Left lung (tissue), 14 donors: ENCODE measurements around the gene PRPSAP1. TPM values are rescaled to one million over a fixed set of nuclear protein-coding genes. Genes with fewer than 3 reads are reported as not detected.
A peak's percentile ranks its signal among the peaks of the same experiment; 100 is the strongest.

Source experiments
- ATAC-seq: fragments of 200-7000 bp; cut with Tn5 transposase; one replicate; pipeline ENCODE4 v1.9.1; 2020; ENCODE audit warnings: moderate library complexity
- DNase-seq, 4 donors: peaks; one replicate each; pipeline ENCODE4 v3.0.0-alpha.2; 2013 to 2020
- H3K27ac ChIP-seq, 2 donors: fragments of 200-600 bp; sonication (generic) in 1 of 2; one replicate each; pipeline versions ENCODE4 v1.5.0 to v1.8.0; 2020 to 2021
- H3K27me3 ChIP-seq, 2 donors: fragments of 200-600 bp; sonication (generic) in 1 of 2; one replicate each; pipeline versions ENCODE4 v1.5.0 to v1.8.0; 2020 to 2021
- H3K36me3 ChIP-seq, 2 donors: fragments of 200-600 bp; sonication (generic) in 1 of 2; one replicate each; pipeline versions ENCODE4 v1.5.0 to v1.8.0; 2020 to 2021
- H3K4me1 ChIP-seq, 2 donors: fragments of 200-600 bp; one replicate each; pipeline ENCODE4 v1.8.0; 2021
- H3K4me3 ChIP-seq, 2 donors: fragments of 200-600 bp; sonication (generic) in 1 of 2; one replicate each; pipeline versions ENCODE4 v1.5.0 to v1.8.0; 2020 to 2021; ENCODE audit warnings: mild to moderate bottlenecking in 1 of 2
- H3K9me3 ChIP-seq, 2 donors: fragments of 200-600 bp; sonication (generic) in 1 of 2; one replicate each; pipeline versions ENCODE4 v1.5.0 to v1.8.0; 2020 to 2021
- intact Hi-C, 2 donors: fragments of 100-400 bp; cut with DNase I; formaldehyde crosslinking; loops; one replicate each; pipeline versions ENCODE4 v1.11.2 to v1.14.2; 2022
- long read RNA-seq, 12 donors: library from polyadenylated mRNA in 2 of 12; unstranded in 2 of 12; transcript quantifications; one replicate each; pipeline ENCODE4 v2.0.0 and lab custom pipeline, GENCODE V29; 2019 to 2026
- polyA plus RNA-seq, 6 donors: library from polyadenylated mRNA; unstranded; fragments of 120-200 nt; gene quantifications; one replicate each; pipeline ENCODE4 v1.2.1, GENCODE V29; 2013; ENCODE audit not compliant: insufficient read length in 6 of 6
- total RNA-seq, 2 donors: library from RNA; stranded (reverse); fragmentation: NEBNext Ultra II Directional; extraction: Animal tissue kit (Norgen Biotek cat#: 25700); gene quantifications; one replicate each; pipeline ENCODE4 v1.2.1, GENCODE V29; 2021
- TF ChIP-seq, protein P1 (sequence below), 2 donors: fragments of 200-600 bp; sonication (generic) in 1 of 2; IDR thresholded peaks; one replicate each; pipeline versions ENCODE4 v1.5.0 to v1.8.0; 2021; ENCODE audit warnings: antibody characterized with exemption in 2 of 2
- donor health status: DM: no; HTN: yes; CAD: no.
- donor health status: DM: no; HTN: no; CAD: no.

Gene PRPSAP1, protein sequence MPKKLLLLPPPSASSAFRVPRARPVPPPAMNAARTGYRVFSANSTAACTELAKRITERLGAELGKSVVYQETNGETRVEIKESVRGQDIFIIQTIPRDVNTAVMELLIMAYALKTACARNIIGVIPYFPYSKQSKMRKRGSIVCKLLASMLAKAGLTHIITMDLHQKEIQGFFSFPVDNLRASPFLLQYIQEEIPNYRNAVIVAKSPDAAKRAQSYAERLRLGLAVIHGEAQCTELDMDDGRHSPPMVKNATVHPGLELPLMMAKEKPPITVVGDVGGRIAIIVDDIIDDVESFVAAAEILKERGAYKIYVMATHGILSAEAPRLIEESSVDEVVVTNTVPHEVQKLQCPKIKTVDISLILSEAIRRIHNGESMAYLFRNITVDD
- total RNA-seq (10 to 100 TPM; 51.2 to 52.8 TPM), polyA plus RNA-seq (10 to 100 TPM; 79.2 to 95.4 (median 85.4) TPM)
- long read RNA-seq, donor 1, transcript PRPSAP1-206 (10 exons, 3,660 nt) = major isoform, 8 of 13 reads
- long read RNA-seq, donor 1, transcript PRPSAP1-209 (5 exons, 572 nt) = minor isoform, 5 of 13 reads
- long read RNA-seq, donor 1, partial matches to known transcripts = 0 of 13 reads
- long read RNA-seq, donor 1, other reads (novel, unspliced or antisense) = 0 of 13 reads
- long read RNA-seq, donor 2, transcript PRPSAP1-206 (10 exons, 3,660 nt) = major isoform, 15 of 17 reads
- long read RNA-seq, donor 2, partial matches to known transcripts = 0 of 17 reads
- long read RNA-seq, donor 2, other reads (novel, unspliced or antisense) = 0 of 17 reads
- long read RNA-seq, donor 3, transcript PRPSAP1-206 (10 exons, 3,660 nt) = major isoform, 15 of 15 reads
- long read RNA-seq, donor 3, partial matches to known transcripts = 0 of 15 reads
- long read RNA-seq, donor 3, other reads (novel, unspliced or antisense) = 0 of 15 reads
- long read RNA-seq, donor 4, transcript PRPSAP1-206 (10 exons, 3,660 nt) = major isoform, 8 of 13 reads
- long read RNA-seq, donor 4, partial matches to known transcripts = 1 of 13 reads
- long read RNA-seq, donor 4, other reads (novel, unspliced or antisense) = 4 of 13 reads
- long read RNA-seq, donor 5, transcript PRPSAP1-206 (10 exons, 3,660 nt) = major isoform, 11 of 31 reads
- long read RNA-seq, donor 5, partial matches to known transcripts = 17 of 31 reads
- long read RNA-seq, donor 5, other reads (novel, unspliced or antisense) = 0 of 31 reads
- long read RNA-seq, donor 6, transcript PRPSAP1-206 (10 exons, 3,660 nt) = major isoform, 8 of 9 reads
- long read RNA-seq, donor 6, partial matches to known transcripts = 0 of 9 reads
- long read RNA-seq, donor 6, other reads (novel, unspliced or antisense) = 0 of 9 reads
- long read RNA-seq, donor 7, transcript PRPSAP1-206 (10 exons, 3,660 nt) = major isoform, 7 of 15 reads
- long read RNA-seq, donor 7, partial matches to known transcripts = 0 of 15 reads
- long read RNA-seq, donor 7, other reads (novel, unspliced or antisense) = 0 of 15 reads
- long read RNA-seq, donor 8, transcript PRPSAP1-206 (10 exons, 3,660 nt) = major isoform, 21 of 23 reads
- long read RNA-seq, donor 8, partial matches to known transcripts = 0 of 23 reads
- long read RNA-seq, donor 8, other reads (novel, unspliced or antisense) = 0 of 23 reads
- long read RNA-seq, donor 9, partial matches to known transcripts = 0 of 1 reads
- long read RNA-seq, donor 9, other reads (novel, unspliced or antisense) = 0 of 1 reads
- long read RNA-seq, donor 10, transcript PRPSAP1-206 (10 exons, 3,660 nt) = major isoform, 25 of 29 reads
- long read RNA-seq, donor 10, partial matches to known transcripts = 1 of 29 reads
- long read RNA-seq, donor 10, other reads (novel, unspliced or antisense) = 2 of 29 reads
- long read RNA-seq, donor 11 = 0 reads
- long read RNA-seq, donor 12, transcript PRPSAP1-206 (10 exons, 3,660 nt) = major isoform, 10 of 13 reads
- long read RNA-seq, donor 12, partial matches to known transcripts = 0 of 13 reads
- long read RNA-seq, donor 12, other reads (novel, unspliced or antisense) = 0 of 13 reads

DNA sequence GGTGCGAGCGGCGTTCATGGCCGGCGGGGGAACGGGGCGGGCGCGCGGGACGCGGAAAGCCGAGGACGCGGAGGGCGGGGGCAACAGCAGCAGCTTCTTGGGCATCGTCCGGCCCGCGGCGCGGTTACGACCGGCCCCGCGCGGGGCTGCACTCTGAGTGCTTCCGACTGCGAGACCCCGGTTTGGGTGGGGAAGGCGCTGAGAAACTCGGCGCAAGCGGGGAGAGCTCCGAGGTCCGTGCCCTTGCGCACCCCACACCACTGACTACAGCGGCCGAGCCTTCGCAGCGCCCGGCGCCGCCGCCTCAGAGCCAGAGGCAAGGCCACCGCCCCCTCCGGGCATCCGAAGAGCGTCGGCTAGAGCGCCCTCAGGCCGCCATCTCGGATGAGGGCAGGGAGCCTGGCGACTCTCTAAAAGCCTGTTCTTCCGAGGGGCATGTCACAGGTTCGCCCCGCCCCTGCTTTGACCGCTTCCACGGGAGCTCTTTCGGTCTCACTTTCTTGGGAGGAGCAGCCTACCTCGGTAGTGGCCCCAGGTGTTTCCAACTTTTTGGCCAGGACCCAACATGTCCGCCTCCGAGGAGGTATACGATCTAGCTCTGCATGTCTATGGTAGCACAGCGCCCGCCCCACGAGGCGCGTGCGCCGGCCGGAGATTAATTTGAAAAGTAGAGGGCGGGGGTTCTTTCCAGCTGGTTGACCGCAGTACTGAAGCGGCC lies at the start of gene PRPSAP1:
Gene PRPSAP1, minus strand, starts transcription at position 318 of the 718 bp plus-strand sequence. Its CDS starts 213 bp downstream, at position 105.
- peak; percentile 89 to 97 (median 94) for DNase-seq
- Histone ChIP-seq H3K9me3 (no peaks in the 10 kb centered on the region), H3K4me1 (peaks cover 3 to 25% of the 10 kb centered on the region in 2 donors), H3K36me3 (no peaks in the 10 kb centered on the region), H3K4me3 (peak within 1 kb of the TSS; percentile 97), H3K27ac (peak within 1 kb of the TSS; percentile 90), H3K27me3 (no peaks in the 10 kb centered on the region)
- TF ChIP-seq, protein P1, sequence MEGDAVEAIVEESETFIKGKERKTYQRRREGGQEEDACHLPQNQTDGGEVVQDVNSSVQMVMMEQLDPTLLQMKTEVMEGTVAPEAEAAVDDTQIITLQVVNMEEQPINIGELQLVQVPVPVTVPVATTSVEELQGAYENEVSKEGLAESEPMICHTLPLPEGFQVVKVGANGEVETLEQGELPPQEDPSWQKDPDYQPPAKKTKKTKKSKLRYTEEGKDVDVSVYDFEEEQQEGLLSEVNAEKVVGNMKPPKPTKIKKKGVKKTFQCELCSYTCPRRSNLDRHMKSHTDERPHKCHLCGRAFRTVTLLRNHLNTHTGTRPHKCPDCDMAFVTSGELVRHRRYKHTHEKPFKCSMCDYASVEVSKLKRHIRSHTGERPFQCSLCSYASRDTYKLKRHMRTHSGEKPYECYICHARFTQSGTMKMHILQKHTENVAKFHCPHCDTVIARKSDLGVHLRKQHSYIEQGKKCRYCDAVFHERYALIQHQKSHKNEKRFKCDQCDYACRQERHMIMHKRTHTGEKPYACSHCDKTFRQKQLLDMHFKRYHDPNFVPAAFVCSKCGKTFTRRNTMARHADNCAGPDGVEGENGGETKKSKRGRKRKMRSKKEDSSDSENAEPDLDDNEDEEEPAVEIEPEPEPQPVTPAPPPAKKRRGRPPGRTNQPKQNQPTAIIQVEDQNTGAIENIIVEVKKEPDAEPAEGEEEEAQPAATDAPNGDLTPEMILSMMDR (IDR thresholded peaks at IDR 0.05) = peak; percentile 24 to 52
- ATAC-seq = peak; percentile 98
- intact Hi-C loops = no loop called here

DNA sequence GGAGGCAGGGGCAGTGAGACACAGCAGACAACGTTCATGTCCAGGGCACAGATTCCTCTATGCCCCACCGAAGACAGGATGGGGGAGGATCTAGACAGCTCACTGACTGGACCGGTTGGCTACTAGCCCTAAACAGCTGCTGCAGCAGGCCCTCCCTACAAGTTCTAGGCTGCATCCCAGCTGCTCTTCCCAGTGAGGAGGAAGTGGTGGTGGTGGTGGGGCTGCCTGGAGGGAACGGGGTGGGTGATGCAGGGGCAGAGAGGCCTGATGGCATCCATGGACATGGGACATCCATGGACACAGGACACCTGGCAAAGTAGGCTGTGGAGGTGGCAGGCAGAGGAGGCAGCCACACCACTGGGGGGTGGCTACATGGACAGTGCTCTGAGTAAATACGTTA lies 49.0 kb upstream of the PRPSAP1 start:
- H3K27me3 ChIP-seq = no peaks in the 10 kb centered on the region
- H3K36me3 ChIP-seq = peaks cover 0 to 74% of the 10 kb centered on the region in 2 donors
- H3K9me3 ChIP-seq = no peaks in the 10 kb centered on the region
- TF ChIP-seq, protein P1 (IDR thresholded peaks at IDR 0.05) = no peak
- peaks cover 0 to 13% of the 10 kb centered on the region in 2 donors for H3K4me1 ChIP-seq
- ATAC-seq = no peak
- intact Hi-C loops = no loop called here
- DNase-seq = peak in 1 of 4 donors; percentile 37
- no peak overlapping the region for H3K27ac ChIP-seq
- no peak overlapping the region for H3K4me3 ChIP-seq

DNA sequence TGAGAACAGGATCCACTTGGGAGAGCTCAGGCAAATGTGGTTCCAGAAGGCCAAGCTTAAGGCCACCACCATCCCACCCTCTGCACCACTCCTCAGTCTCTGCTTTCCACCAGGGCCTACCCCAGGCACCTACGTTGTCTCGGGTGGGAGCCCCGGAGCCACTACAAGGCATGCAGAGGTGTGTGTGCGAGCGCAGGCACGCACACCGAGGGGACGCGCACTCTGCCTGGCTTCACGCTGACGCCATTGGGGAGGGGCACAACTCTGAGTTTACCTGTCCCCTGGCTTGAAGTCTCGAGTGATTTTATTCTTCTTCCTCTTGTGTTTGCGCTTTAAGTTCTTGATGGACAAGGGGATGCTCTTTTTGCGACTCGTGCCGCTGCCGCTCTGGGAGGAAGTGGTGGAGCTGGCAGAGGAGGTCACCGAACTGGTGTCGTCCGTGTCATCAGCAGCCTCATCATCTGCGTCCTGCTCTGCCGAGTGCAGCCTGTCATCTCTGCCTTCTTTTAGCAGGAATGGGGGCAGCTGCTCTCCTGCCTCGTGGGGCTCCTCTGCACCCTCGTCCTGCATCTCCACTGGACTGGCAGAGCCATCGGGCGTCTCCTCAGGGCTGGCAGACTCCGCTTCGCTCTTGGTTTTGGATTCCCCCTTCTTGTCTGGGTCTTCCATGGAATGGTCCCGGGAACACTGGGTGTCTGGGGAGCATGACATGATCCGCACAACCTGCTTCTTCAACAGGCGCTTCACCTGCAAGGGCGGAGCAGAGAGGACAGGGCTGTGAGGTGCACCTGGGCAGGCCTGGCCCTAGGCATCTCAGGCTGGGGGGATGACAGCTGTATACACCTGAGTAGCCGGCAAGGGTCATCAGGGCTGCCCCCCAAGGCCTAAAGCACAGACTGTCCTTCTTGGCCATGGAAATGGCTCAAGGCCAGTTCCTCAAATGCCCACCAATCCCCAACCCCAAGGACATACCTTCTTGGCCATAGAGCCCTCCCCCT lies 45.8 kb upstream of the PRPSAP1 start:
- Histone ChIP-seq H3K9me3 (no peaks in the 10 kb centered on the region), H3K36me3 (peaks cover 0 to 95% of the 10 kb centered on the region in 2 donors), H3K4me1 (peaks cover 0 to 7% of the 10 kb centered on the region in 2 donors), H3K4me3 (no peak overlapping the region), H3K27me3 (no peaks in the 10 kb centered on the region), H3K27ac (no peak overlapping the region)
- DNase-seq (no peak), ATAC-seq (no peak)
- intact Hi-C loops = no loop called here
- TF ChIP-seq, protein P1 (IDR thresholded peaks at IDR 0.05) = no peak
